Right renal cortex interstitium (tissue), 3 donors: ENCODE data around the gene ADIRF. TPM values are rescaled to one million over a fixed set of nuclear protein-coding genes. Genes with fewer than 3 reads are reported as not detected.
"Not testable (repeated sequence)": the region's sequence is repeated elsewhere in the genome, so short reads cannot be mapped to it uniquely, and the experiment has no call there.

Source experiments
- DNase-seq, 3 donors: peaks; one replicate each; pipeline ENCODE4 v3.0.0-alpha.2; 2013; ENCODE audit warnings: low read depth in 3 of 3, low spot score in 2 of 3
- polyA plus RNA-seq, 3 donors: library from polyadenylated mRNA; unstranded; fragments of 120-200 nt; gene quantifications; one replicate each; pipeline ENCODE4 v1.2.1, GENCODE V29; 2013; ENCODE audit not compliant: insufficient read length in 3 of 3

ADIRF gene
- polyA plus RNA-seq, 3 donors, result 12.5 to 18.4 (median 17.3) TPM

DNA sequence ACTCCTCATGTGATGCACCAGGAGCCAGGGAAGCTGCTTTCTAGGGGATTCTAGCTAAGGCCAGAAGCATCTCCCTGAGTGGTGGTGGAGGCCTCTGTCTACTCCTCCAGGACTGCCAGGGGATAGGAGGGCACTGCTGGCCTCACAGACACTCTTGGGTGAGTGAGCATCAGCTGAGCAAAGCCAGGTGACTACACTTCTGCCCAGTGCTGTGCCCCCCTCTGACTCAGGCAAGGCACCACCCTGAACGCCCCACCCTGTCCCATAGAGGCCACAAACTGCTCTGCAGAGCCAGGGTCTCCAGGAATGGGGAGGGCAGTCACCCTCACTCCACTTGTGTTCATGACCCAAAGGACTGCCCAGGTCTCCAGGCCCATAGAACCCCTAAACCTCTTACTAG lies 51.2 kb downstream of the ADIRF start:
- DNase-seq, result not testable (repeated sequence)

DNA sequence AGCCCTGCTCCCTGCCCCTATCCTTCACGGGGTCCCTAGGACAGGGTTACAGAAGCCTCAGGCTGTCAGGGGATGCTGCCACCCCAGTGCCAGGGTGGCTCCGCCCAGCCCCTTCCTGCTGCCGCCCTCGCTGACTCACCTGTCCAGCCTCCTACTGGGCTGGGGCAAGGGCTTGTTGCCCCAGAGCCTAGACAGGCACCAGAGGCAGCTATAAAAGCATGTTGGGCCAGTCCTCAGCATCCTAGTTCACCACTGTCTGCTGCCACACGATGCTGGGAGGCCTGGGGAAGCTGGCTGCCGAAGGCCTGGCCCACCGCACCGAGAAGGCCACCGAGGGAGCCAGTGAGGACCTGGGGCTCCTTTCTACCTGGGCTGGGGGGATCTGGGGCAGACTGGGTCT lies 51.8 kb downstream of the ADIRF start, which contains the start of gene FAM25A:
TSS of gene FAM25A (plus strand) at position 239 of the 400 bp plus-strand sequence. CDS start at position 270, 31 bp downstream.
- DNase-seq, result not testable (repeated sequence)

Other genes with a start within 250 kb of the ADIRF start
- 10 to 100 TPM; 73.6 to 85.4 (median 78.2) TPM for gene BMPR1A, start 211.9 kb upstream of the ADIRF start, polyA plus RNA-seq
- 10 to 100 TPM; 23.4 to 26.1 (median 24.0) TPM for gene MMRN2, start 10.9 kb upstream of the ADIRF start, polyA plus RNA-seq
- gene SNCG, start 9.9 kb upstream of the ADIRF start, polyA plus RNA-seq, result 10 to 100 TPM in 2 of 3 donors, 1 to 10 TPM in 1; 8.3 to 23.4 (median 13.1) TPM
- gene FAM25A, start 51.8 kb downstream of the ADIRF start, polyA plus RNA-seq, result not detected
- 100 to 1,000 TPM; 139 to 191 (median 155) TPM for gene GLUD1, start 126.4 kb downstream of the ADIRF start, polyA plus RNA-seq
- 10 to 100 TPM; 37.4 to 47.1 (median 38.8) TPM for gene SHLD2, start 126.7 kb downstream of the ADIRF start, polyA plus RNA-seq